Aorta (tissue), 5 donors: ENCODE results near the gene ARL4A. TPM values are rescaled to one million over a fixed set of nuclear protein-coding genes. Genes with fewer than 3 reads are reported as not detected.

Experiments used
- ATAC-seq: fragments of 200-7000 bp; cut with Tn5 transposase; one replicate; pipeline ENCODE4 v1.9.1; 2022; ENCODE audit warnings: moderate library complexity; ENCODE audit not compliant: low FRiP score
- DNase-seq, 2 donors: peaks; one replicate each; pipeline ENCODE4 v3.0.0-alpha.2; 2020
- H3K27ac ChIP-seq, 2 donors: one replicate each; pipeline ENCODE4 v1.5.1; 2013; ENCODE audit warnings: low read length in 2 of 2, mild to moderate bottlenecking in 2 of 2, moderate library complexity in 2 of 2, control low read depth in 1 of 2, inconsistent platforms in 1 of 2, low read depth in 1 of 2
- H3K27me3 ChIP-seq, 2 donors: one replicate each; pipeline ENCODE4 v1.6.1; 2013; ENCODE audit warnings: control low read depth in 1 of 2, low read length in 1 of 2, mild to moderate bottlenecking in 1 of 2, moderate library complexity in 1 of 2; ENCODE audit not compliant: insufficient read depth in 2 of 2, control insufficient read depth in 1 of 2
- H3K36me3 ChIP-seq, 2 donors: one replicate each; pipeline ENCODE4 v1.6.1; 2013; ENCODE audit warnings: control low read depth in 1 of 2, low read length in 1 of 2, mild to moderate bottlenecking in 1 of 2; ENCODE audit not compliant: insufficient read depth in 2 of 2, control insufficient read depth in 1 of 2
- H3K4me1 ChIP-seq, 2 donors: one replicate each; pipeline ENCODE4 v1.6.1; 2013; ENCODE audit warnings: low read length in 2 of 2, control low read depth in 1 of 2, mild to moderate bottlenecking in 1 of 2, moderate library complexity in 1 of 2; ENCODE audit not compliant: insufficient read depth in 2 of 2, control insufficient read depth in 1 of 2
- H3K4me3 ChIP-seq, 2 donors: one replicate each; pipeline ENCODE4 v1.5.1; 2013; ENCODE audit warnings: low read length in 2 of 2, control low read depth in 1 of 2, mild to moderate bottlenecking in 1 of 2
- H3K9me3 ChIP-seq: one replicate; pipeline ENCODE4 v1.6.1; 2013; ENCODE audit warnings: mild to moderate bottlenecking, low read length; ENCODE audit not compliant: control insufficient read depth
- WGBS, 2 donors: extraction: QIAGEN DNeasy Blood & Tissue Kit; methylation state at CpG; one replicate each; pipeline ENCODE4 v1.1.7; 2013; 5-methylcytosine and 5-hydroxymethylcytosine counted together
- intact Hi-C, 2 donors: fragments of 100-400 bp; cut with DNase I; formaldehyde crosslinking; loops; one replicate each; pipeline versions ENCODE4 v1.14.2 to v1.15.0; 2022
- polyA plus RNA-seq, 2 donors: library from polyadenylated mRNA; stranded (reverse); fragments of 200-250 nt; gene quantifications; one replicate each; pipeline ENCODE4 v1.2.3, GENCODE V29; 2013
- total RNA-seq, 2 donors: library from RNA; stranded (reverse); fragmentation: NEBNext Ultra II Directional; extraction: Animal tissue kit (Norgen Biotek cat#: 25700); gene quantifications; one replicate each; pipeline ENCODE4 v1.2.1, GENCODE V29; 2021
- donor health status: healthy with polysubstance abuse.
- donor health status: Bipolar disorder and iron deficiency.
- donor health status: DM: no; HTN: no; CAD: no.
- donor health status: DM: no; HTN: no; CAD: no.
- donor health status: DM: yes; HTN: yes; CAD: no.

ARL4A gene
- total and polyA plus RNA-seq, 4 donors = 2.7 to 40.4 (median 28.1) TPM

- no peak overlapping the region for H3K4me3 ChIP-seq
- peaks cover 2 to 11% of the 10 kb centered on the region in 2 donors for H3K4me1 ChIP-seq
- no peaks in the 10 kb centered on the region for H3K27me3 ChIP-seq
- WGBS, 2 donors = 73 to 84% methylated on average over 2 of the region's 2 CpGs
- no peak for DNase-seq
- no peaks in the 10 kb centered on the region for H3K9me3 ChIP-seq
- no peak overlapping the region for H3K27ac ChIP-seq
- no peaks in the 10 kb centered on the region for H3K36me3 ChIP-seq
- no peak for ATAC-seq
- intact Hi-C loops = no loop called here
These were observed 44.3 kb downstream of the ARL4A start for GRCh38 chr7:12731775-12732174.

- intact Hi-C loops = no loop called here
- Histone ChIP-seq H3K36me3 (no peaks in the 10 kb centered on the region), H3K27ac (no peak overlapping the region), H3K9me3 (no peaks in the 10 kb centered on the region), H3K4me1 (peaks cover 2 to 4% of the 10 kb centered on the region in 2 donors), H3K27me3 (no peaks in the 10 kb centered on the region), H3K4me3 (no peak overlapping the region)
- DNase-seq = no peak
- WGBS, 2 donors = 99 to 100% methylated on average over 1 of the region's 1 CpG
- ATAC-seq = no peak
These were observed 45.0 kb downstream of the ARL4A start for GRCh38 chr7:12732428-12732827.

- ATAC-seq = no peak
- intact Hi-C loops = no loop called here
- Histone ChIP-seq H3K9me3 (no peaks in the 10 kb centered on the region), H3K27me3 (no peaks in the 10 kb centered on the region), H3K4me1 (no peaks in the 10 kb centered on the region), H3K27ac (no peak overlapping the region), H3K4me3 (no peak overlapping the region), H3K36me3 (no peaks in the 10 kb centered on the region)
- WGBS, 2 donors = 74% methylated on average over 3 of the region's 3 CpGs
- no peak for DNase-seq
These were observed 48.5 kb downstream of the ARL4A start for GRCh38 chr7:12735923-12736322.

DNA sequence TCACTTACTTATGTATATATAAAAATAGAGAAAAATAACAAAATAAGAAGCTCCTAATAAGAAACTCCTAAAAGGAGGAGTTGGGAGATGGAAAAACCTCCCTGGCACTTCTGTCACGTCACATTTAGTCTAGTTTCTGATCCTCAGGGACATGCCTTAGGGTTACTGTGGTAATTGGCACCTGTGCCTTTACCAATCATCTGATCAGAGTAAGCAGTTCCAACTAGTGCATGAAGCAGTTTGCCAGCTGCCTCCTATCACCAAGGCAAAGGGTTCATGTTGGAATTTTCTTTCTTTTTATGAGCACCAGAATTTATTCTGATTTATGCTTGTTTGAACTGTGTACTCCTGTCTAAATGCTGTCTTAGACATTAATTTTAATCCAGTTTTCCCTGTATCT, 49.9 kb downstream of the ARL4A start:
- DNase-seq (no peak), ATAC-seq (no peak)
- Histone ChIP-seq H3K27ac (no peak overlapping the region), H3K36me3 (no peaks in the 10 kb centered on the region), H3K4me1 (no peaks in the 10 kb centered on the region), H3K27me3 (no peaks in the 10 kb centered on the region), H3K4me3 (no peak overlapping the region), H3K9me3 (no peaks in the 10 kb centered on the region)
- intact Hi-C loops = no loop called here
- 63 to 73% methylated on average over 1 of the region's 1 CpG for WGBS, 2 donors

- intact Hi-C loops = no loop called here
- Histone ChIP-seq H3K9me3 (no peaks in the 10 kb centered on the region), H3K4me3 (no peak overlapping the region), H3K4me1 (no peaks in the 10 kb centered on the region), H3K36me3 (no peaks in the 10 kb centered on the region), H3K27me3 (no peaks in the 10 kb centered on the region), H3K27ac (no peak overlapping the region)
- DNase-seq (no peak), ATAC-seq (no peak)
- 97 to 98% methylated on average over 2 of the region's 2 CpGs for WGBS, 2 donors
These were observed 50.4 kb downstream of the ARL4A start for GRCh38 chr7:12737836-12738235.

- H3K4me3 ChIP-seq = no peak overlapping the region
- no peak overlapping the region for H3K27ac ChIP-seq
- intact Hi-C loops = no loop called here
- no peaks in the 10 kb centered on the region for H3K9me3 ChIP-seq
- no peaks in the 10 kb centered on the region for H3K4me1 ChIP-seq
- no peaks in the 10 kb centered on the region for H3K27me3 ChIP-seq
- ATAC-seq (no peak), DNase-seq (no peak)
- 67 to 70% methylated on average over 2 of the region's 2 CpGs for WGBS, 2 donors
- H3K36me3 ChIP-seq = no peaks in the 10 kb centered on the region
These were observed 51.2 kb downstream of the ARL4A start for GRCh38 chr7:12738665-12739064.

Other genes with a start within 250 kb of the ARL4A start
- 1 to 10 TPM; 1.7 to 4.2 TPM for gene SCIN, start 116.9 kb upstream of the ARL4A start, total RNA-seq
- 1 to 10 TPM in 1 of 2 donors, under 1 TPM in 1; 0.23 to 9.1 TPM for gene SCIN, start 116.9 kb upstream of the ARL4A start, polyA plus RNA-seq